GM12874 (cell line): Measurements from ENCODE around the gene CAMTA1.

ENCODE experiments used
- TF ChIP-seq, protein P1 (sequence below): IDR thresholded peaks from 2 replicates; pipeline ENCODE4 v1.5.1; 2011; ENCODE audit warnings: low read depth, mild to moderate bottlenecking, control low read depth, low read length, moderate library complexity; ENCODE audit not compliant: insufficient read depth

The CAMTA1 gene

DNA sequence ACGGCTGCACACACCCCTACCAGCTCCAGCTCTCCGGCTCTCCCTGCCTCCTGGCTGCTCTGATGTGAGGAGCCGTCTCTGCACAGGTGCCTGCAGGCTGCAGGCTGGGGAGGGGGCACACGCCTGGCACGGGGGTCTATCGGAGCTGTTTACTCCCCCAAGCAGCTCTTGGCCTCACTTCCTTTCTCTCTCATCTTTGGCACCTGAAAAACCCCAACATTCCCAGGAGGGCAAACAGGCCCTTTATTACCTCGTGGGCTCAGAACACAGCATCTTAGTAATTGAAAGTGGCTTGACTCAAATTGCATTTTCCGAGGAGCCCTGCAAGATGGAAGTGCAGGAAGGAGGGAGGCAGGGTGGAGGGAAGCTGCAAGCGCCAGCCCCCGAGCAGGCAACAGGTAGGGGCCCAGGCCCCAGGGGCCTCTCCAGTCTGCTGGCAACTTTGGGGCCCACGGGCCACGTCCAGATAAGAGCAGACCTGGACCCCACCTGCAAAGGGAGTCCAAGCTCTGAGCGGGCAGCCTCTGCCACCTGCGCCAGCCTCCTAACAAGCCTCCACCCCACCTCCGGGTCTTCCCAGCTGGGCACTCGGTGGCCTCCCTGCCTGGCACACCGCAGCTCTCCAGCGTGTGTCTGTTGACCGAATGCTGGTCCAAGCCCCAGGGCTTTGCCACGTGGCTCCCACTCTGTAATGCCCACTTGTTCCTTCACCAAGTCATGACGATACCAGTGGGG lies 722.2 kb downstream of the CAMTA1 start:
- TF ChIP-seq, protein P1, sequence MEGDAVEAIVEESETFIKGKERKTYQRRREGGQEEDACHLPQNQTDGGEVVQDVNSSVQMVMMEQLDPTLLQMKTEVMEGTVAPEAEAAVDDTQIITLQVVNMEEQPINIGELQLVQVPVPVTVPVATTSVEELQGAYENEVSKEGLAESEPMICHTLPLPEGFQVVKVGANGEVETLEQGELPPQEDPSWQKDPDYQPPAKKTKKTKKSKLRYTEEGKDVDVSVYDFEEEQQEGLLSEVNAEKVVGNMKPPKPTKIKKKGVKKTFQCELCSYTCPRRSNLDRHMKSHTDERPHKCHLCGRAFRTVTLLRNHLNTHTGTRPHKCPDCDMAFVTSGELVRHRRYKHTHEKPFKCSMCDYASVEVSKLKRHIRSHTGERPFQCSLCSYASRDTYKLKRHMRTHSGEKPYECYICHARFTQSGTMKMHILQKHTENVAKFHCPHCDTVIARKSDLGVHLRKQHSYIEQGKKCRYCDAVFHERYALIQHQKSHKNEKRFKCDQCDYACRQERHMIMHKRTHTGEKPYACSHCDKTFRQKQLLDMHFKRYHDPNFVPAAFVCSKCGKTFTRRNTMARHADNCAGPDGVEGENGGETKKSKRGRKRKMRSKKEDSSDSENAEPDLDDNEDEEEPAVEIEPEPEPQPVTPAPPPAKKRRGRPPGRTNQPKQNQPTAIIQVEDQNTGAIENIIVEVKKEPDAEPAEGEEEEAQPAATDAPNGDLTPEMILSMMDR: no peak

DNA sequence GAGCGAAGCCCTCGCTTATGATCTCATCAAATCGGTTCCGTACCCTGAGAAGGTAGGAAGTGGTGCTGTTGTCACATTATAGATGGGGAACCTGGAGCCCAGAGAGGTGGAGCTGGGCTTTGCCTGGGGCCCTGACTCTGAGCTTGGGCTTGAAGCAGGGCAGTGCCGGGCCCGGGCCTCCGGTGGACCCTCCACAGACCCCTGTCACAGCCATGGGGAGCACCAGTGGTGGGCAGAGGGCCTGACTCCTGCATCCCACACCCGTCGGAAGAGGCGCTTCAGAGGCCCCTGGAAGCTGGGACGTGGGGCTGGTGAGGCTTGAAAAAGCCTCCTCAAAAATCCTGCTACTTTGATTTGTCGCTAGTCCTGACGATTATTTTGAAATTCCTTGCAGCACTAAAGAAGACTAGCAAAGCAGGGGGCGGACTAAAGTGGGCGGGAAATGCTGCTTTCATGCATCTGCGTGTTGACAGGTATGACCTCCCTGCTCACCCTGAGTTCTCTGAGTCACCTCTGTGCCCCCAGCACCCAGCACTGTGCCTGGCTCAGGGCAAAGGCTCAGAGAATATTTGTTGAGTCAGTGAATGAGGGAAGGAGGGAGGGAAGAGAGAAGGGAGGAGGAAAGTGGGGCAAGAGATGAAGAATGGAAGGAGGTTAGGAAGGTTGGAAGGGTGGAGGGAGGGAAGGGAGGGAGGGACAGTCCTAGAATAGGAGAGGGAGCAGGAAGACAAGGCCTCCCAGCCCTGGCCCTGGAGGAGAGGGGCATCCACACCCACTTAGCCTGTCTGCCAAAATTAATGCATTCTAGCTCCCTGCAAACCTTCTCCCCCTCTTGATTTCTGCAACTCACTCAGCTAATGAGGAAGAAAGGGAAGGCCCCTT lies 723.0 kb downstream of the CAMTA1 start:
- TF ChIP-seq, protein P1: no peak

DNA sequence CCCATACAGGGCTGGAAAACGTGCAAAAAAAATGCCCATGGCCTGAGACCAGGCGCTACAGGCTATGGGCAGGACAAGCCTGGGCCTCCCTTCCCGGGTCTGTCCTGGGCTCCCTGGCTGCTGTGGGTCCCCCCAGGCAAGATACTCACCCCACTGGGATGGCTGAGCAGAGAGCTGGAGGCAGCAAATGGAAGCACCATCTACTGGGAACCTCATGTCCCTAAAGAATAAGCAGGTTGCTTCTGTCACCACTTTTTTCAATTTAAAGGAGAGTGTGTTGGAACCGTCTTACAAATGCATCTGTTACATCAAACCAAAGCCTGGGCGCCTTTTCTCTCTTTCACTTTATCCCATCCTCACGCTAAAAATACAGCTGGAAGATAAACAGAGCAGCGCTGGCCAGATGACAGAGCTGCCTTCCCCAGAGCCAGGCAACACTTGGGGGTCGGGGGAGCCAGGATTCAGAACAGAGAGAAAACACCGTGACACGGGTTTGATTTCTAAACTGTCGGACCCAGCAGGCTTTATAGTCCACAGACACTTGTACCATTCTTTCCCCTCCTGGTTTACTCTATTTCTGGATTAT lies 723.8 kb downstream of the CAMTA1 start:
- TF ChIP-seq, protein P1: no peak

DNA sequence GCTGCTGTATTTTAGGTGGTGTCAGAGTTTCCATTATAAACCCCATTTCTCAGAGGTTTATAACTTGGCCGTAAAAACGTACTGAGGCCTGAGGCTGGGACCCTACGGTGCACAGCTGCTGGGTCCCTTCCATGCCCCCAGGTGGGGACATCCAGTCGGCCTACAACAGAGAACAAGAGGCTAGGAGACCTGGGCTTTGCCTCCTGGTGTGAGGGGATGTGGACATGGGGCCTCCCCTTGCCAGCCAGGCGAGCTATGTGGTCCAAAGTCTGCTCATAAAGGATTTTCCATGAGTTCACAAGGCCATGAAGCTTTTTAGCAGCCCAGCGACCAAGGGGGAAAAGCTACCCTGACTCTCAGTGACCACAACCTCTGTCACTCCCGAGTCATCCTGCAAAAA lies 724.3 kb downstream of the CAMTA1 start:
- TF ChIP-seq, protein P1: no peak

DNA sequence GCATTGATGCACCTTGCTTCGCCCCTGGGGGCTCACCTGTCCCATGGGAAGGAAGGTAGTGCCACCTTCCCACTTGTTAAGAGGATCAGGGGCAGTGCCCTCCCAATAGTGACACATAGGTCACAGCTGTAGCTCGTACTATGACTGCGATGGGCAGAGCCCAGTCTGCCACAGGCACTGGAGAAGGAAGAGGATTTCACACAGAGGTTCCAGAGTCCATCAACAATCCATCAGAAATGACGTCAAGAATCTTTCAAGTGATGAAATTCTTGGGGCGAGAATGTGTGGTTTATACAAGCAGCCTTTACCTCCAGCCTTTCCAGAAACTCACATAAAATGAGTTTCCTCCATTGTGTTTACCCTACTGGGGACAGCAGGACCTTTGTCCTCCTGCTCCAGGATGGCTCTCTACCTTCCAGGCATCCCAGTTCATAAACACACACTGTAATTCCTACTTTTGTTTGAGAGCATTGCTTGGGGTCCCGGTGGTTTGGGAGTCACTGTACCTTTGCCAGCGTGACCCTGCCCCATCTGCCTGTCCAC lies 725.2 kb downstream of the CAMTA1 start:
- TF ChIP-seq, protein P1: no peak

DNA sequence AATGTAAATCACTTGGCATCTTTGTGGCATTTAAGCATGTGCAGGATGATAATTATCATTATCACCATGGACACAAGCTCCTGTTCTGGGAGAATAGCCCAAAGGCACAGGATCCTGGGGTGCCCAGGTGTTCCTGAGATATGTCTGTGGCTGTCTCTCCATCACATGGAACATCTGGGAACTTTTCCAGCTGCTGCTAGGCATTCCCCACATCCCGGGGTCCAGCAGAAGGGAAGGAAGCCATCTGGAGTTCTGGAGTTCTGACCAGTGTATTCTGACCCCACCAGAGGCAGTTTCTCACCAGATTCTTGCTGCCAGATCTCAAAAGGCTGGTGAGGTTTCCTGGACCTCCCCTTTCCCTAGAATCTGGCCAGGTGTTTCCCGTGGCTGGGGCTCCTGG lies 726.1 kb downstream of the CAMTA1 start:
- TF ChIP-seq, protein P1: no peak

DNA sequence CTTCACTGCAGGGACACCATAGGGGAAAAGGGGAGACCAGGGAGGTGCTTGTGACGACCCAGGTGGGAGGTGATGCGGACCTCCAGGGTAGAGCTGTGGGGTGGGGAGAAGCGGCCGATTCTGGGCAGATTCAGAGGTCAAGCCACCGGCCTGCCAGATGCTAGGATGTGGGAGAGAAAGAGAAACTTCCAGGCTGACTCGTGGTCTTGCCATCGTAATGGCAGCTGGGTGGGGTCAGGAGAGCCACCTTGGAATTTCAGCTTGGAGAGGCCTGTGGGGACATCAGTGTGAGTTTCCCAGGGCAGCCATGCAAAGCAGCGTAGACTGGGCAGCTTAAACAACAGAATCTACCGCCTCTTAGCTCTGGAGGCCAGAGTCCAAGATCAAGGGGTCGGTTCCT lies 727.8 kb downstream of the CAMTA1 start:
- TF ChIP-seq, protein P1: no peak
